Panc1 (cell line): ENCODE results near the gene PGAM2. TPM values are rescaled to one million over a fixed set of nuclear protein-coding genes. Genes with fewer than 3 reads are reported as not detected.

Experiments
- ATAC-seq: fragments of 200-7000 bp; cut with Tn5 transposase; 2 replicates; pipeline ENCODE4 v1.9.1; 2020; ENCODE audit warnings: mild to moderate bottlenecking, moderate library complexity
- BruUV-seq: library from RNA; stranded (reverse); fragments of 400-500 nt; replicated peaks from 2 replicates; lab custom pipeline; 2021; lab: Mats Ljungman, UMichigan
- CTCF ChIA-PET: fragments of 300-600 bp; sonication (Branson Sonifier 250); formaldehyde crosslinking; loops from one replicate; lab custom pipeline; 2022; ENCODE audit warnings: antibody characterized with exemption; lab: Charles Lee
- POLR2A ChIA-PET: fragments of 300-600 bp; sonication (Branson Sonifier 250); formaldehyde crosslinking; loops from one replicate; lab custom pipeline; 2022; ENCODE audit warnings: antibody characterized with exemption; lab: Charles Lee
- DNase-seq: peaks from one replicate; pipeline ENCODE4 v3.0.0-alpha.2; 2010; ENCODE audit warnings: low read depth, low spot score
- H3K27ac ChIP-seq: 2 replicates; pipeline ENCODE4 v1.5.1; 2011; ENCODE audit warnings: mild to moderate bottlenecking, low read length, inconsistent platforms
- H3K27me3 ChIP-seq: fragments of 200-500 bp; sonication (Bioruptor generic); 2 replicates; pipeline ENCODE4 v1.6.0; 2014; ENCODE audit warnings: low read length, inconsistent platforms; ENCODE audit not compliant: control insufficient read depth, insufficient read depth
- H3K36me3 ChIP-seq: fragments of 200-500 bp; sonication (Bioruptor generic); 2 replicates; pipeline ENCODE4 v1.5.1; 2014; ENCODE audit warnings: inconsistent platforms, mild to moderate bottlenecking, low read length, moderate library complexity; ENCODE audit not compliant: control insufficient read depth, insufficient read depth
- H3K4me1 ChIP-seq: 2 replicates; pipeline ENCODE4 v1.5.1; 2011; ENCODE audit warnings: inconsistent platforms, mild to moderate bottlenecking, low read length, moderate library complexity; ENCODE audit not compliant: control insufficient read depth, insufficient read depth
- H3K4me3 ChIP-seq, 2 experiments: 2 replicates each; pipeline ENCODE4 v1.5.1; 2011 to 2012; ENCODE audit warnings: low read depth in 2 of 2, low read length in 2 of 2, mild to moderate bottlenecking in 2 of 2, inconsistent platforms in 1 of 2, moderate library complexity in 1 of 2
- H3K9me3 ChIP-seq: fragments of 200-500 bp; sonication (Bioruptor generic); 2 replicates; pipeline ENCODE4 v1.5.1; 2014; ENCODE audit warnings: low read depth, mild to moderate bottlenecking, inconsistent platforms, low read length, moderate library complexity; ENCODE audit not compliant: control insufficient read depth, insufficient read depth
- CTCF ChIP-seq: fragments of 450-650 bp; IDR thresholded peaks from 2 replicates; pipeline ENCODE4 v1.5.1; 2017; ENCODE audit warnings: mild to moderate bottlenecking
- POLR2AphosphoS5 ChIP-seq: IDR thresholded peaks from 2 replicates; pipeline ENCODE4 v1.6.1; 2012; ENCODE audit warnings: mild to moderate bottlenecking, low read depth, low read length, moderate library complexity
- SIN3A ChIP-seq: IDR thresholded peaks from 2 replicates; pipeline ENCODE4 v1.6.1; 2012; ENCODE audit warnings: low read depth, mild to moderate bottlenecking, low read length, moderate library complexity, borderline replicate concordance; ENCODE audit not compliant: insufficient read depth
- TCF7L2 ChIP-seq: IDR thresholded peaks from 2 replicates; pipeline ENCODE4 v1.6.1; 2011; ENCODE audit warnings: mild to moderate bottlenecking, low read depth, low read length, inconsistent platforms
- in situ Hi-C: cut with HindIII; loops from 2 replicates; pipeline ENCODE4 v1.10.0; 2016; ENCODE audit warnings: low sequenced_read_pairs, low pct_unique_long_range_greater_than_20kb
- intact Hi-C: fragments of 100-400 bp; cut with micrococcal nuclease; formaldehyde crosslinking; loops from one replicate; pipeline ENCODE4 v1.10.0; 2022; ENCODE audit not compliant: unreplicated experiment
- total RNA-seq: library from RNA; stranded (reverse); gene quantifications from one replicate; pipeline ENCODE4 v1.2.1, GENCODE V29; 2021; ENCODE audit not compliant: unreplicated experiment
- TF ChIP-seq, protein P1 (sequence below), 2 experiments: IDR thresholded peaks; 2 replicates each; pipeline ENCODE4 v1.6.1; 2011 to 2012; ENCODE audit warnings: low read depth in 2 of 2, control low read depth in 1 of 2, low read length in 1 of 2, mild to moderate bottlenecking in 1 of 2, moderate library complexity in 1 of 2; ENCODE audit not compliant: insufficient read depth in 1 of 2

The PGAM2 gene
- total RNA-seq, 1 experiment from 2014 or later = 1.3 TPM

DNA sequence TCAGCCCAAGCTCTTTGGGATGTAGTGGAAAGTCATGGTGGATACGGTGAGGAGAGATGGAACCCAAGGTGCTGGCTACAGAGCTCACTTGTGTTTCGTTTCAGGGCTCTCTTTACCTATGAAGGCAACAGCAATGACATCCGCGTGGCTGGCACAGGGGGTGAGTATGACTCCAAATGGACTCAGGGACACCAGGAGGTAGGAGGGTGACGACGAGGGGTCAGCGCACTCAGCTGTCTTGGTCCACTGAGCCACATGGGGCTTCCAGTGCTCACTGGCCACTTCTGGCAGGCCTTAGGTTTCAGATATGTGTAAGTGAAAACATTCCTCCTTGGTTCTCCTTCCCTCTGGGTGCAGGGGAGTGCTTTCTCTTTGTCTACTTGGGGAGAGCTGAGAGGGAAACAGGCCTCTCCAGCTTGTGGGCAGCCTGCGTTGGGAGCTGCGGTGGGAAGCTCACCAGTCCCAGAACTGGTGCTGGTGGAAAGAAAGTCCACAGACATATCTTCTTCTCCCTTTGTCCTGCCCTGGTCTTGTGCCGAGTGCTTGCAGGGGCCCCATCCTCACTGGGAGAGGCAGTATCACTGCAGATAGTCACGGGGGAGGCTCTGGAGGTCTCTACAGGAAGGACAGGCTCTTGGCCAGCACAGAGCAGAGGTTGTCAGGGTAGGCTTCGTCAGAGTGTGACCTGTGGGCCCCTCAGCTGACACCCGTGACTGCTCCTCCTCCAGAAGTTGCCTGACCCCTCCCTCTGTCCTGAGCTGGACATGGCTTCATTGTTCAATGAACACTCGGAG is 15.0 kb downstream of the PGAM2 start:
- ATAC-seq (no peak), DNase-seq (no peak)
- ChIA-PET CTCF (no interaction called here), POLR2A (no interaction called here)
- Histone ChIP-seq H3K9me3 (no peaks in the 10 kb centered on the region), H3K27ac (no peak overlapping the region), H3K27me3 (no peaks in the 10 kb centered on the region), H3K4me1 (peaks cover 5% of the 10 kb centered on the region; the same call in 1 of the 2 replicates), H3K4me3 (no peak overlapping the region), H3K36me3 (peaks cover 5% of the 10 kb centered on the region; the same call in 1 of the 2 replicates)
- TF ChIP-seq TCF7L2 (no peak), SIN3A (no peak), POLR2AphosphoS5 (no peak), CTCF (no peak)
- TF ChIP-seq, protein P1, sequence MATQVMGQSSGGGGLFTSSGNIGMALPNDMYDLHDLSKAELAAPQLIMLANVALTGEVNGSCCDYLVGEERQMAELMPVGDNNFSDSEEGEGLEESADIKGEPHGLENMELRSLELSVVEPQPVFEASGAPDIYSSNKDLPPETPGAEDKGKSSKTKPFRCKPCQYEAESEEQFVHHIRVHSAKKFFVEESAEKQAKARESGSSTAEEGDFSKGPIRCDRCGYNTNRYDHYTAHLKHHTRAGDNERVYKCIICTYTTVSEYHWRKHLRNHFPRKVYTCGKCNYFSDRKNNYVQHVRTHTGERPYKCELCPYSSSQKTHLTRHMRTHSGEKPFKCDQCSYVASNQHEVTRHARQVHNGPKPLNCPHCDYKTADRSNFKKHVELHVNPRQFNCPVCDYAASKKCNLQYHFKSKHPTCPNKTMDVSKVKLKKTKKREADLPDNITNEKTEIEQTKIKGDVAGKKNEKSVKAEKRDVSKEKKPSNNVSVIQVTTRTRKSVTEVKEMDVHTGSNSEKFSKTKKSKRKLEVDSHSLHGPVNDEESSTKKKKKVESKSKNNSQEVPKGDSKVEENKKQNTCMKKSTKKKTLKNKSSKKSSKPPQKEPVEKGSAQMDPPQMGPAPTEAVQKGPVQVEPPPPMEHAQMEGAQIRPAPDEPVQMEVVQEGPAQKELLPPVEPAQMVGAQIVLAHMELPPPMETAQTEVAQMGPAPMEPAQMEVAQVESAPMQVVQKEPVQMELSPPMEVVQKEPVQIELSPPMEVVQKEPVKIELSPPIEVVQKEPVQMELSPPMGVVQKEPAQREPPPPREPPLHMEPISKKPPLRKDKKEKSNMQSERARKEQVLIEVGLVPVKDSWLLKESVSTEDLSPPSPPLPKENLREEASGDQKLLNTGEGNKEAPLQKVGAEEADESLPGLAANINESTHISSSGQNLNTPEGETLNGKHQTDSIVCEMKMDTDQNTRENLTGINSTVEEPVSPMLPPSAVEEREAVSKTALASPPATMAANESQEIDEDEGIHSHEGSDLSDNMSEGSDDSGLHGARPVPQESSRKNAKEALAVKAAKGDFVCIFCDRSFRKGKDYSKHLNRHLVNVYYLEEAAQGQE (IDR thresholded peaks at IDR 0.05; ENCODE audit: insufficient read depth in 1 of 2, low read depth in 2 of 2, low read length in 1 of 2) = no peak
- intact Hi-C loops = no loop called here
- no TSS peak for BruUV-seq
- in situ Hi-C loops = no loop called here

- H3K4me1 ChIP-seq = peaks cover 6% of the 10 kb centered on the region; the same call in 1 of the 2 replicates
- H3K9me3 ChIP-seq = no peaks in the 10 kb centered on the region
- in situ Hi-C loops (no loop called here), intact Hi-C loops (no loop called here)
- ChIA-PET CTCF (no interaction called here), POLR2A (no interaction called here)
- BruUV-seq = no TSS peak
- H3K27ac ChIP-seq = no peak overlapping the region
- DNase-seq (no peak), ATAC-seq (no peak)
- H3K4me3 ChIP-seq = no peak overlapping the region
- no peaks in the 10 kb centered on the region for H3K27me3 ChIP-seq
- H3K36me3 ChIP-seq = peaks cover 5% of the 10 kb centered on the region; the same call in 1 of the 2 replicates
- no peak for TF ChIP-seq TCF7L2
- TF ChIP-seq, protein P1 (IDR thresholded peaks at IDR 0.05; ENCODE audit: insufficient read depth in 1 of 2, low read depth in 2 of 2, low read length in 1 of 2) = no peak
- TF ChIP-seq CTCF = no peak
- no peak for TF ChIP-seq POLR2AphosphoS5
- TF ChIP-seq SIN3A = no peak
Observed at GRCh38 chr7:44048031-44048795, 17.2 kb downstream of the PGAM2 start.
